ENCODE measurements around the gene KEL.

DNA sequence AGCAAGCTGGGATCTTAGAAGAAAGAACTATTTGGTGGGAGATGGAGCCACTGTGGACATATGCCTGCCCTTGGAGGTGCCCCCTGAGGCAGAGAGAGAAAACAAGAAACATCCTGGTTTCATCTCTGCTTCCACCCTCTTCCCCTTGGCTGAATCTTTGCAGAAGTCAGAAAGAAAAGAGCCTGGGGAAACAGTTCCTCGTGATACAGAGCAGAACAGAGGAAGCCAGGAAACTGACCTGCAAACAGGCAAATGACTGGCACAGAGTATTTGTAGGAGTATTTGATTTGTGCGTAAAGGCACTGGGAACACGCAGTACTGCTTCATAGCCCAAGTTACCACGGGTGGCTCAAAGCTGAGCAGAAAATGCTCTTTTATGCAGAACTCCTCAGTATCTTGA is 7.0 kb upstream of the KEL start:
- TF ChIP-seq SP1 (IDR thresholded peaks at IDR 0.05) (no peak), ARNT (IDR thresholded peaks at IDR 0.05) (no peak), NFRKB (IDR thresholded peaks at IDR 0.05) (no peak), SUZ12 (IDR thresholded peaks at IDR 0.05) (no peak), FOXM1 (IDR thresholded peaks at IDR 0.05; ENCODE audit: borderline replicate concordance) (no peak), HDGF (IDR thresholded peaks at IDR 0.05; ENCODE audit: borderline replicate concordance) (no peak), ELF4 (IDR thresholded peaks at IDR 0.05) (no peak), ZNF384 (IDR thresholded peaks at IDR 0.05) (no peak), TARDBP (IDR thresholded peaks at IDR 0.05) (no peak), LEF1 (IDR thresholded peaks at IDR 0.05; ENCODE audit: borderline replicate concordance) (no peak), BHLHE40 (IDR thresholded peaks at IDR 0.05; ENCODE audit: borderline replicate concordance) (no peak), CTBP1 (IDR thresholded peaks at IDR 0.05; ENCODE audit: borderline replicate concordance) (no peak)
- TF ChIP-seq, protein P1, sequence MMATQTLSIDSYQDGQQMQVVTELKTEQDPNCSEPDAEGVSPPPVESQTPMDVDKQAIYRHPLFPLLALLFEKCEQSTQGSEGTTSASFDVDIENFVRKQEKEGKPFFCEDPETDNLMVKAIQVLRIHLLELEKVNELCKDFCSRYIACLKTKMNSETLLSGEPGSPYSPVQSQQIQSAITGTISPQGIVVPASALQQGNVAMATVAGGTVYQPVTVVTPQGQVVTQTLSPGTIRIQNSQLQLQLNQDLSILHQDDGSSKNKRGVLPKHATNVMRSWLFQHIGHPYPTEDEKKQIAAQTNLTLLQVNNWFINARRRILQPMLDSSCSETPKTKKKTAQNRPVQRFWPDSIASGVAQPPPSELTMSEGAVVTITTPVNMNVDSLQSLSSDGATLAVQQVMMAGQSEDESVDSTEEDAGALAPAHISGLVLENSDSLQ (IDR thresholded peaks at IDR 0.05), result no peak
